Gastrocnemius medialis (tissue), 4 donors: ENCODE data around the gene TRNT1. TPM values are rescaled to one million over a fixed set of nuclear protein-coding genes. Genes with fewer than 3 reads are reported as not detected.

Experiments used
- ATAC-seq, 2 donors: fragments of 150-250 bp; one replicate each; pipeline ENCODE4 v1.9.1; 2016
- DNase-seq, 2 donors: peaks; one replicate each; pipeline ENCODE4 v3.0.0-alpha.2; 2019
- H3K27ac ChIP-seq, 4 donors: fragments of 200-600 bp; sonication (generic); 1 replicate in 1 of 4; 2 replicates in 3 of 4; pipeline ENCODE4 v1.5.1; 2016 to 2018; ENCODE audit warnings: mild to moderate bottlenecking in 2 of 4, moderate library complexity in 1 of 4
- H3K27me3 ChIP-seq, 3 donors: fragments of 200-600 bp; sonication (generic) in 2 of 3; 1 replicate in 1 of 3; 2 replicates in 2 of 3; pipeline versions ENCODE4 v1.5.1 to v1.6.0; 2016 to 2019; ENCODE audit warnings: mild to moderate bottlenecking in 1 of 3, moderate library complexity in 1 of 3
- H3K36me3 ChIP-seq, 2 donors: fragments of 200-600 bp; sonication (generic) in 1 of 2; one replicate each; pipeline ENCODE4 v1.5.1; 2017 to 2018
- H3K4me1 ChIP-seq, 2 donors: fragments of 200-600 bp; sonication (generic) in 1 of 2; one replicate each; pipeline ENCODE4 v1.5.1; 2016 to 2017; ENCODE audit warnings: mild to moderate bottlenecking in 2 of 2
- H3K4me3 ChIP-seq, 4 donors: fragments of 200-600 bp; sonication (generic) in 3 of 4; 1 replicate in 1 of 4; 2 replicates in 3 of 4; pipeline ENCODE4 v1.5.1; 2016 to 2019; ENCODE audit warnings: mild to moderate bottlenecking in 2 of 4
- H3K9me3 ChIP-seq, 3 donors: fragments of 200-600 bp; sonication (generic) in 2 of 3; 1 replicate in 1 of 3; 2 replicates in 2 of 3; pipeline ENCODE4 v1.5.1; 2016 to 2019
- CTCF ChIP-seq, 5 experiments: fragments of 450-650 bp in 3 of 5; fragments of 200-600 bp in 2 of 5; sonication (generic) in 2 of 5; IDR thresholded peaks in 4 of 5; conservative IDR thresholded peaks in 1 of 5; 1 replicate in 4 of 5; 2 replicates in 1 of 5; pipeline ENCODE4 v1.5.1; 2016 to 2019; ENCODE audit warnings: antibody characterized with exemption in 5 of 5, mild to moderate bottlenecking in 3 of 5, moderate library complexity in 3 of 5
- POLR2A ChIP-seq, 2 donors: fragments of 450-650 bp; IDR thresholded peaks; one replicate each; pipeline ENCODE4 v1.6.1; 2017; ENCODE audit warnings: antibody characterized with exemption in 2 of 2, mild to moderate bottlenecking in 2 of 2, moderate library complexity in 2 of 2
- in situ Hi-C, 4 donors: fragments of 200-750 bp; cut with MboI; loops; one replicate each; pipeline versions ENCODE4 v1.15.0 to v1.8.0; 2017; ENCODE audit warnings: low sequenced_read_pairs in 4 of 4
- intact Hi-C: fragments of 100-400 bp; cut with DNase I; formaldehyde crosslinking; loops from one replicate; pipeline ENCODE4 v1.15.1; 2023; ENCODE audit warnings: low total_unique reads
- total RNA-seq, 4 donors: library from RNA; depleted of rRNA; stranded (reverse); fragments of >200 nt; gene quantifications; one replicate each; pipeline versions ENCODE4 v1.1.0 to v1.2.3, GENCODE V29; 2016

TRNT1 gene
- total RNA-seq, 4 donors from 2014 or later: 2.7 to 9.6 (median 7.3) TPM

- H3K9me3 ChIP-seq: no peaks in the 10 kb centered on the region
- ATAC-seq (no peak), DNase-seq (no peak)
- in situ Hi-C loops (no loop called here), intact Hi-C loops (no loop called here)
- peak overlapping the region in 1 of 4 donors; percentile 8 for H3K4me3 ChIP-seq
- peaks cover 0 to 49% of the 10 kb centered on the region in 2 donors for H3K36me3 ChIP-seq
- H3K27me3 ChIP-seq: no peaks in the 10 kb centered on the region
- TF ChIP-seq POLR2A (IDR thresholded peaks at IDR 0.05) (no peak), CTCF (IDR thresholded peaks at IDR 0.05 in 4 of 5, conservative IDR thresholded peaks at IDR 0.05 in 1 of 5) (no peak)
- H3K4me1 ChIP-seq: peaks cover 14 to 25% of the 10 kb centered on the region in 2 donors
- peak overlapping the region; percentile 41 to 71 (median 64) for H3K27ac ChIP-seq
Observed at GRCh38 chr3:3172627-3173026, 45.9 kb downstream of the TRNT1 start.

GRCh38 chr3:3177861-3178497 is 51.2 kb downstream of the TRNT1 start:
- DNase-seq (no peak), ATAC-seq (peak in 1 of 2 donors; percentile 38)
- H3K36me3 ChIP-seq: peaks cover 0 to 16% of the 10 kb centered on the region in 2 donors
- peak overlapping the region in 3 of 4 donors; percentile 88 to 96 (median 94) for H3K27ac ChIP-seq
- intact Hi-C loops: loop anchor here (2.0 kb wide), 1 partner anchor 51 kb away; the partner anchor contains the start of gene TRNT1
- H3K9me3 ChIP-seq: no peaks in the 10 kb centered on the region
- H3K4me3 ChIP-seq: peak overlapping the region; percentile 97 to 99 (median 98)
- in situ Hi-C loops: no loop called here
- no peaks in the 10 kb centered on the region for H3K27me3 ChIP-seq
- peaks cover 28 to 41% of the 10 kb centered on the region in 2 donors for H3K4me1 ChIP-seq
- TF ChIP-seq CTCF (IDR thresholded peaks at IDR 0.05 in 4 of 5, conservative IDR thresholded peaks at IDR 0.05 in 1 of 5): no peak
- no peak for TF ChIP-seq POLR2A (IDR thresholded peaks at IDR 0.05)

- Histone ChIP-seq H3K36me3 (peaks cover 0 to 9% of the 10 kb centered on the region in 2 donors), H3K27me3 (no peaks in the 10 kb centered on the region), H3K4me3 (peak overlapping the region; percentile 97 to 99 (median 98)), H3K27ac (peak overlapping the region; percentile 85 to 96 (median 91)), H3K4me1 (peaks cover 28 to 41% of the 10 kb centered on the region in 2 donors), H3K9me3 (no peaks in the 10 kb centered on the region)
- in situ Hi-C loops (no loop called here), intact Hi-C loops (loop anchor here (2.0 kb wide), 1 partner anchor 52 kb away; the partner anchor contains the start of gene TRNT1)
- peak in 1 of 2 donors; percentile 3 for ATAC-seq
- DNase-seq: no peak
- TF ChIP-seq CTCF (IDR thresholded peaks at IDR 0.05 in 4 of 5, conservative IDR thresholded peaks at IDR 0.05 in 1 of 5) (no peak), POLR2A (IDR thresholded peaks at IDR 0.05) (no peak)
Observed at GRCh38 chr3:3178498-3179328, 52.0 kb downstream of the TRNT1 start.

- intact Hi-C loops: loop anchor here (2.0 kb wide), 1 partner anchor 53 kb away; the partner anchor contains the start of gene TRNT1
- H3K27me3 ChIP-seq: no peaks in the 10 kb centered on the region
- H3K4me3 ChIP-seq: peak within 1 kb of the TSS; percentile 97 to 99 (median 98)
- peak within 1 kb of the TSS; percentile 85 to 96 (median 91) for H3K27ac ChIP-seq
- in situ Hi-C loops: loop anchor here in 2 of 4 donors (10.0 kb wide), 1 partner anchor 1115 kb away; no protein-coding TSS in a partner anchor
- TF ChIP-seq CTCF (IDR thresholded peaks at IDR 0.05 in 4 of 5, conservative IDR thresholded peaks at IDR 0.05 in 1 of 5) (peak; percentile 97 to 99 (median 98)), POLR2A (IDR thresholded peaks at IDR 0.05) (peak; percentile 56 to 58)
- ATAC-seq: peak; percentile 97 to 98
- H3K9me3 ChIP-seq: no peaks in the 10 kb centered on the region
- peak; percentile 74 to 80 for DNase-seq
- peaks cover 28 to 35% of the 10 kb centered on the region in 2 donors for H3K4me1 ChIP-seq
- peaks cover 0 to under 1% of the 10 kb centered on the region in 2 donors for H3K36me3 ChIP-seq
Observed at GRCh38 chr3:3179407-3180094, 52.8 kb downstream of the TRNT1 start, which contains the start of gene CRBN. CRBN (minus strand) TSS chr3:3179691; CDS start chr3:3179687, 4 bp downstream.
